Parathyroid adenoma (tissue), 2 donors: ENCODE data around the gene ISOC2.
"Not testable (repeated sequence)": the region's sequence is repeated elsewhere in the genome, so short reads cannot be mapped to it uniquely, and the experiment has no call there.

Experiments used
- H2AFZ ChIP-seq: fragments of 300-600 bp; sonication (generic); one replicate; pipeline ENCODE4 v1.7.0; 2017; ENCODE audit warnings: antibody characterized with exemption, mild to moderate bottlenecking
- H3K27ac ChIP-seq: fragments of 300-600 bp; sonication (generic); one replicate; pipeline ENCODE4 v1.7.0; 2017
- H3K27me3 ChIP-seq: fragments of 300-600 bp; sonication (generic); one replicate; pipeline ENCODE4 v1.7.0; 2017; ENCODE audit warnings: low read length; ENCODE audit not compliant: control insufficient read depth, insufficient read depth
- H3K36me3 ChIP-seq: fragments of 300-600 bp; sonication (generic); one replicate; pipeline ENCODE4 v1.7.0; 2017; ENCODE audit warnings: low read length; ENCODE audit not compliant: control insufficient read depth, insufficient read depth
- H3K4me1 ChIP-seq: fragments of 300-600 bp; sonication (generic); one replicate; pipeline ENCODE4 v1.7.0; 2017; ENCODE audit warnings: control low read depth
- H3K4me2 ChIP-seq: fragments of 300-600 bp; sonication (generic); one replicate; pipeline ENCODE4 v1.7.0; 2017; ENCODE audit warnings: low read length
- H3K4me3 ChIP-seq: fragments of 300-600 bp; sonication (generic); one replicate; pipeline ENCODE4 v1.7.0; 2017; ENCODE audit warnings: low read depth, low read length
- H3K79me2 ChIP-seq: fragments of 300-600 bp; sonication (generic); one replicate; pipeline ENCODE4 v1.7.0; 2017; ENCODE audit warnings: control low read depth
- H3K9ac ChIP-seq: fragments of 300-600 bp; sonication (generic); one replicate; pipeline ENCODE4 v1.7.0; 2017; ENCODE audit warnings: mild to moderate bottlenecking
- H3K9me3 ChIP-seq: fragments of 300-600 bp; sonication (generic); one replicate; pipeline ENCODE4 v1.7.0; 2017; ENCODE audit warnings: low read length; ENCODE audit not compliant: control insufficient read depth
- TF ChIP-seq, protein P1 (sequence below): fragments of 300-600 bp; sonication (generic); IDR thresholded peaks from one replicate; pipeline ENCODE4 v1.7.0; 2017; ENCODE audit warnings: antibody characterized with exemption, mild to moderate bottlenecking
- donor health status: primary hyperparathyroidism.

The ISOC2 gene

GRCh38 chr19:55408533-55408872, 52.9 kb downstream of the ISOC2 start:
- Histone ChIP-seq H3K79me2 (peaks cover 11% of the 10 kb centered on the region), H2AFZ (peak overlapping the region; percentile 87), H3K4me1 (peaks cover 4% of the 10 kb centered on the region), H3K9ac (no peak overlapping the region), H3K4me2 (peak overlapping the region; percentile 100), H3K27ac (peak overlapping the region; percentile 94), H3K4me3 (peak overlapping the region; percentile 89), H3K27me3 (no peaks in the 10 kb centered on the region), H3K36me3 (no peaks in the 10 kb centered on the region), H3K9me3 (no peaks in the 10 kb centered on the region)
- TF ChIP-seq, protein P1, sequence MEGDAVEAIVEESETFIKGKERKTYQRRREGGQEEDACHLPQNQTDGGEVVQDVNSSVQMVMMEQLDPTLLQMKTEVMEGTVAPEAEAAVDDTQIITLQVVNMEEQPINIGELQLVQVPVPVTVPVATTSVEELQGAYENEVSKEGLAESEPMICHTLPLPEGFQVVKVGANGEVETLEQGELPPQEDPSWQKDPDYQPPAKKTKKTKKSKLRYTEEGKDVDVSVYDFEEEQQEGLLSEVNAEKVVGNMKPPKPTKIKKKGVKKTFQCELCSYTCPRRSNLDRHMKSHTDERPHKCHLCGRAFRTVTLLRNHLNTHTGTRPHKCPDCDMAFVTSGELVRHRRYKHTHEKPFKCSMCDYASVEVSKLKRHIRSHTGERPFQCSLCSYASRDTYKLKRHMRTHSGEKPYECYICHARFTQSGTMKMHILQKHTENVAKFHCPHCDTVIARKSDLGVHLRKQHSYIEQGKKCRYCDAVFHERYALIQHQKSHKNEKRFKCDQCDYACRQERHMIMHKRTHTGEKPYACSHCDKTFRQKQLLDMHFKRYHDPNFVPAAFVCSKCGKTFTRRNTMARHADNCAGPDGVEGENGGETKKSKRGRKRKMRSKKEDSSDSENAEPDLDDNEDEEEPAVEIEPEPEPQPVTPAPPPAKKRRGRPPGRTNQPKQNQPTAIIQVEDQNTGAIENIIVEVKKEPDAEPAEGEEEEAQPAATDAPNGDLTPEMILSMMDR = no peak

GRCh38 chr19:55407800-55408532, 53.5 kb downstream of the ISOC2 start:
- no peaks in the 10 kb centered on the region for H3K36me3 ChIP-seq
- peak overlapping the region; percentile 89 for H3K4me3 ChIP-seq
- TF ChIP-seq, protein P1 = no peak
- H3K27me3 ChIP-seq = no peaks in the 10 kb centered on the region
- H2AFZ ChIP-seq = peak overlapping the region; percentile 87
- no peaks in the 10 kb centered on the region for H3K9me3 ChIP-seq
- peak overlapping the region; percentile 100 for H3K4me2 ChIP-seq
- H3K9ac ChIP-seq = no peak overlapping the region
- peak overlapping the region; percentile 94 for H3K27ac ChIP-seq
- peaks cover 4% of the 10 kb centered on the region for H3K4me1 ChIP-seq
- H3K79me2 ChIP-seq = peaks cover 11% of the 10 kb centered on the region

GRCh38 chr19:55407550-55407799, 54.0 kb downstream of the ISOC2 start, which contains the start of gene UBE2S:
UBE2S (minus strand) TSS chr19:55407788; CDS start chr19:55407589, 199 bp downstream.
- not testable (repeated sequence) for H3K27me3 ChIP-seq, H3K36me3 ChIP-seq, H3K4me1 ChIP-seq, H3K9me3 ChIP-seq
- Histone ChIP-seq H3K79me2 (peaks cover 11% of the 10 kb centered on the region), H2AFZ (peak within 1 kb of the TSS; percentile 87), H3K9ac (peak within 1 kb of the TSS; percentile 74), H3K4me3 (peak within 1 kb of the TSS; percentile 89), H3K4me2 (peak within 1 kb of the TSS; percentile 100), H3K27ac (peak within 1 kb of the TSS; percentile 94)

- Histone ChIP-seq H3K79me2 (peaks cover 11% of the 10 kb centered on the region), H3K4me3 (peak overlapping the region; percentile 89), H3K36me3 (no peaks in the 10 kb centered on the region), H3K27me3 (no peaks in the 10 kb centered on the region), H3K4me1 (peaks cover 4% of the 10 kb centered on the region), H3K9ac (peak overlapping the region; percentile 74), H3K27ac (peak overlapping the region; percentile 94), H2AFZ (peak overlapping the region; percentile 87), H3K4me2 (peak overlapping the region; percentile 100), H3K9me3 (no peaks in the 10 kb centered on the region)
- TF ChIP-seq, protein P1 = no peak
Measured at GRCh38 chr19:55406826-55407549, 54.5 kb downstream of the ISOC2 start.

- H3K79me2 ChIP-seq = peaks cover 11% of the 10 kb centered on the region
- H3K4me1 ChIP-seq = peaks cover 4% of the 10 kb centered on the region
- no peaks in the 10 kb centered on the region for H3K36me3 ChIP-seq
- no peaks in the 10 kb centered on the region for H3K9me3 ChIP-seq
- H3K4me2 ChIP-seq = peak overlapping the region; percentile 100
- H3K27ac ChIP-seq = no peak overlapping the region
- H3K9ac ChIP-seq = no peak overlapping the region
- H3K27me3 ChIP-seq = no peaks in the 10 kb centered on the region
- TF ChIP-seq, protein P1 = no peak
- H3K4me3 ChIP-seq = no peak overlapping the region
- no peak overlapping the region for H2AFZ ChIP-seq
Measured at GRCh38 chr19:55406091-55406825, 55.2 kb downstream of the ISOC2 start.
